ENCODE results near the gene REEP5.

The REEP5 gene

GRCh38 chr5:112917453-112917995 is 4.5 kb downstream of the REEP5 start:
- CTCF ChIA-PET, result no interaction called here
- POLR2A ChIA-PET, result no interaction called here
- TF ChIP-seq FOXK2 (IDR thresholded peaks at IDR 0.05) (no peak), SUZ12 (IDR thresholded peaks at IDR 0.05) (no peak), LEF1 (IDR thresholded peaks at IDR 0.05; ENCODE audit: borderline replicate concordance) (no peak), TARDBP (IDR thresholded peaks at IDR 0.05) (no peak), L3MBTL2 (conservative IDR thresholded peaks at IDR 0.05) (no peak), BHLHE40 (IDR thresholded peaks at IDR 0.05; ENCODE audit: borderline replicate concordance) (no peak), FOXA1 (IDR thresholded peaks at IDR 0.05) (no peak), SP1 (IDR thresholded peaks at IDR 0.05) (no peak), ELF4 (IDR thresholded peaks at IDR 0.05) (no peak), NFRKB (IDR thresholded peaks at IDR 0.05) (no peak), HDGF (IDR thresholded peaks at IDR 0.05; ENCODE audit: borderline replicate concordance) (no peak), ARNT (IDR thresholded peaks at IDR 0.05) (no peak), PKNOX1 (IDR thresholded peaks at IDR 0.05) (no peak), CTBP1 (IDR thresholded peaks at IDR 0.05; ENCODE audit: borderline replicate concordance) (no peak), ZNF384 (IDR thresholded peaks at IDR 0.05) (no peak), FOXM1 (IDR thresholded peaks at IDR 0.05; ENCODE audit: borderline replicate concordance) (no peak)
- no peak for DNase-seq (ENCODE audit: extremely low spot score)

GRCh38 chr5:112915831-112916230 is 6.2 kb downstream of the REEP5 start:
- ChIA-PET CTCF (no interaction called here), POLR2A (no interaction called here)
- TF ChIP-seq CTBP1 (IDR thresholded peaks at IDR 0.05; ENCODE audit: borderline replicate concordance) (no peak), L3MBTL2 (conservative IDR thresholded peaks at IDR 0.05) (no peak), HDGF (IDR thresholded peaks at IDR 0.05; ENCODE audit: borderline replicate concordance) (no peak), BHLHE40 (IDR thresholded peaks at IDR 0.05; ENCODE audit: borderline replicate concordance) (no peak), LEF1 (IDR thresholded peaks at IDR 0.05; ENCODE audit: borderline replicate concordance) (no peak), SUZ12 (IDR thresholded peaks at IDR 0.05) (no peak), ARNT (IDR thresholded peaks at IDR 0.05) (no peak), FOXM1 (IDR thresholded peaks at IDR 0.05; ENCODE audit: borderline replicate concordance) (no peak), PKNOX1 (IDR thresholded peaks at IDR 0.05) (no peak), ELF4 (IDR thresholded peaks at IDR 0.05) (no peak), ZNF384 (IDR thresholded peaks at IDR 0.05) (no peak), FOXK2 (IDR thresholded peaks at IDR 0.05) (no peak), SP1 (IDR thresholded peaks at IDR 0.05) (no peak), FOXA1 (IDR thresholded peaks at IDR 0.05) (no peak), TARDBP (IDR thresholded peaks at IDR 0.05) (no peak), NFRKB (IDR thresholded peaks at IDR 0.05) (no peak)
- DNase-seq (ENCODE audit: extremely low spot score), result no peak

GRCh38 chr5:112914584-112914983 is 7.4 kb downstream of the REEP5 start:
- no peak for DNase-seq (ENCODE audit: extremely low spot score)
- POLR2A ChIA-PET, result interaction anchor here (1.1 kb wide), 1 partner anchor 62 kb away, joined by 5 read pairs; the partner anchor contains the start of gene DCP2
- no peak for TF ChIP-seq ELF4 (IDR thresholded peaks at IDR 0.05)
- no peak for TF ChIP-seq BHLHE40 (IDR thresholded peaks at IDR 0.05; ENCODE audit: borderline replicate concordance)
- TF ChIP-seq SUZ12 (IDR thresholded peaks at IDR 0.05), result no peak
- TF ChIP-seq TARDBP (IDR thresholded peaks at IDR 0.05), result no peak
- no peak for TF ChIP-seq ZNF384 (IDR thresholded peaks at IDR 0.05)
- TF ChIP-seq ARNT (IDR thresholded peaks at IDR 0.05), result no peak
- no peak for TF ChIP-seq HDGF (IDR thresholded peaks at IDR 0.05; ENCODE audit: borderline replicate concordance)
- TF ChIP-seq FOXA1 (IDR thresholded peaks at IDR 0.05), result no peak
- TF ChIP-seq LEF1 (IDR thresholded peaks at IDR 0.05; ENCODE audit: borderline replicate concordance), result no peak
- no peak for TF ChIP-seq FOXM1 (IDR thresholded peaks at IDR 0.05; ENCODE audit: borderline replicate concordance)
- TF ChIP-seq NFRKB (IDR thresholded peaks at IDR 0.05), result no peak
- no peak for TF ChIP-seq FOXK2 (IDR thresholded peaks at IDR 0.05)
- no peak for TF ChIP-seq PKNOX1 (IDR thresholded peaks at IDR 0.05)
- CTCF ChIA-PET, result interaction anchor here (0.5 kb wide), 1 partner anchor 170 kb away, joined by 3 read pairs; no protein-coding TSS in a partner anchor

- no peak for DNase-seq (ENCODE audit: extremely low spot score)
- ChIA-PET POLR2A (no interaction called here), CTCF (no interaction called here)
- TF ChIP-seq PKNOX1 (IDR thresholded peaks at IDR 0.05) (no peak), SUZ12 (IDR thresholded peaks at IDR 0.05) (no peak), FOXM1 (IDR thresholded peaks at IDR 0.05; ENCODE audit: borderline replicate concordance) (no peak), CTBP1 (IDR thresholded peaks at IDR 0.05; ENCODE audit: borderline replicate concordance) (no peak), ELF4 (IDR thresholded peaks at IDR 0.05) (no peak), HDGF (IDR thresholded peaks at IDR 0.05; ENCODE audit: borderline replicate concordance) (no peak), TARDBP (IDR thresholded peaks at IDR 0.05) (no peak)
Measured at GRCh38 chr5:112910529-112910928, 11.5 kb downstream of the REEP5 start.

GRCh38 chr5:112908854-112909253 is 13.2 kb downstream of the REEP5 start:
- TF ChIP-seq FOXK2 (IDR thresholded peaks at IDR 0.05) (no peak), L3MBTL2 (conservative IDR thresholded peaks at IDR 0.05) (no peak), TARDBP (IDR thresholded peaks at IDR 0.05) (no peak), FOXA1 (IDR thresholded peaks at IDR 0.05) (no peak), SUZ12 (IDR thresholded peaks at IDR 0.05) (no peak), LEF1 (IDR thresholded peaks at IDR 0.05; ENCODE audit: borderline replicate concordance) (no peak), CTBP1 (IDR thresholded peaks at IDR 0.05; ENCODE audit: borderline replicate concordance) (no peak), BHLHE40 (IDR thresholded peaks at IDR 0.05; ENCODE audit: borderline replicate concordance) (no peak), ARNT (IDR thresholded peaks at IDR 0.05) (no peak), SP1 (IDR thresholded peaks at IDR 0.05) (no peak), HDGF (IDR thresholded peaks at IDR 0.05; ENCODE audit: borderline replicate concordance) (no peak), FOXM1 (IDR thresholded peaks at IDR 0.05; ENCODE audit: borderline replicate concordance) (no peak)
- CTCF ChIA-PET, result interaction anchor here (1.0 kb wide), 1 partner anchor 9 kb away, joined by 3 read pairs; no protein-coding TSS in a partner anchor
- POLR2A ChIA-PET, result no interaction called here
- DNase-seq (ENCODE audit: extremely low spot score), result no peak
